ENCODE data around the gene HNRNPR.

Gene HNRNPR

DNA sequence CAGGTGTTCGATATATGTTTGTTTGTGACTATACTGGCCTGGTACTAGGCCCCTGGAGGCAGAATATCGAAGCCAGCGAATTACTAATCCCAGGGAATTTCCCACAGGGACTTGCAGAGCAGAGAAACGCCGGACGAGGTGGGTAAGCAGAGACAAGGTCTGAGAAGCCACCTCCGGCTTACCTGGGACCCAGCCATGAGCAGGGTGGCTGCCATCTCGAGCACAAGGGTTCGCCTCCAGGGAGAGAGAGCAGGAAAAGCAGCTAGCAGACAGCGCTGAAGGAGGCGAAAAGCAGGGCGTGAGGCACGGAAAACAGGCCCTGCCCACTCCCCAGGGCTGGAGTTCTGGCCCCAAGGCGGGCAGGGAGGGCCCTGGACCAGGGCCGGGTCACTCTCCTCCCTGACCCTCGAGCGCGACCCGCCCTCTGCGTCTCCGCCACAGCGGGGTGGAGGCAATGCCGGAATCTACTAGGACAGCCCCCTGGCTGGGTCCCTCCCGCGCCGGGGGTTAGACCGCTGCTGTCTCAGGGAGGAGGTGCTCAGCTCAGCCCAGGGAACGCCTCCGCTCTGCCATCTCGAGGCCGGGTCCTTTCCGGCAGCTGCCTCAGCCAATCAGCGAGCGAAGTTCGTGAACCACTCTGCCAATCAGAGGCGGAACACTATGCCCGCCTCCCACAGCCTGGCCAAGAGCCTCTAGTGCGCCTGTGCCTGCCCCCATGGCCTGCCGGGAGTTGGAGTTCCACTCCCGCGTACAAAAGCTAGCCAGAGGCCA lies 23.9 kb upstream of the HNRNPR start:
- peak; percentile 98 for DNase-seq (ENCODE audit: low spot score)
- in situ Hi-C loops (cut with MboI; ENCODE audit: low pct_unique_long_range_greater_than_20kb, low sequenced_read_pairs, unreplicated experiment): no loop called here
- TF ChIP-seq, protein P1, sequence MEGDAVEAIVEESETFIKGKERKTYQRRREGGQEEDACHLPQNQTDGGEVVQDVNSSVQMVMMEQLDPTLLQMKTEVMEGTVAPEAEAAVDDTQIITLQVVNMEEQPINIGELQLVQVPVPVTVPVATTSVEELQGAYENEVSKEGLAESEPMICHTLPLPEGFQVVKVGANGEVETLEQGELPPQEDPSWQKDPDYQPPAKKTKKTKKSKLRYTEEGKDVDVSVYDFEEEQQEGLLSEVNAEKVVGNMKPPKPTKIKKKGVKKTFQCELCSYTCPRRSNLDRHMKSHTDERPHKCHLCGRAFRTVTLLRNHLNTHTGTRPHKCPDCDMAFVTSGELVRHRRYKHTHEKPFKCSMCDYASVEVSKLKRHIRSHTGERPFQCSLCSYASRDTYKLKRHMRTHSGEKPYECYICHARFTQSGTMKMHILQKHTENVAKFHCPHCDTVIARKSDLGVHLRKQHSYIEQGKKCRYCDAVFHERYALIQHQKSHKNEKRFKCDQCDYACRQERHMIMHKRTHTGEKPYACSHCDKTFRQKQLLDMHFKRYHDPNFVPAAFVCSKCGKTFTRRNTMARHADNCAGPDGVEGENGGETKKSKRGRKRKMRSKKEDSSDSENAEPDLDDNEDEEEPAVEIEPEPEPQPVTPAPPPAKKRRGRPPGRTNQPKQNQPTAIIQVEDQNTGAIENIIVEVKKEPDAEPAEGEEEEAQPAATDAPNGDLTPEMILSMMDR (IDR thresholded peaks at IDR 0.05; ENCODE audit: extremely low read depth, insufficient read depth, missing control alignments): no peak

DNA sequence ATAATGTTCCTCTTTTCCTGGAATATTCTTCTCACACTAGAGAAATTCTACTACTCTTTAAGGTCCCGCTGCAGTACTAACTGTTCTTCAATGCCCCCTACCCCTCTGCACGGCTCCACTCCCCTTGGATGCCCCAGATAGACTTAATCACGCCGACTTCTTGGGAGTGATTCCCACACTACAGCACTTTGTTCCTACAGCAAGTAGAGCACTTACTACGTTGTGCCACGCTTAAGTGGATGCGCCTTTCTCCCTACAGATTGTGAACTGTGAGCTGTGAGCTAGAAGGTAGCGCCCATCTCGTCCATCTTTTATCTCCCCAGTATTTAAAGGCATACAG lies 23.3 kb upstream of the HNRNPR start:
- TF ChIP-seq, protein P1 (IDR thresholded peaks at IDR 0.05; ENCODE audit: extremely low read depth, insufficient read depth, missing control alignments): no peak
- DNase-seq (ENCODE audit: low spot score): no peak
- in situ Hi-C loops (cut with MboI; ENCODE audit: low pct_unique_long_range_greater_than_20kb, low sequenced_read_pairs, unreplicated experiment): no loop called here

DNA sequence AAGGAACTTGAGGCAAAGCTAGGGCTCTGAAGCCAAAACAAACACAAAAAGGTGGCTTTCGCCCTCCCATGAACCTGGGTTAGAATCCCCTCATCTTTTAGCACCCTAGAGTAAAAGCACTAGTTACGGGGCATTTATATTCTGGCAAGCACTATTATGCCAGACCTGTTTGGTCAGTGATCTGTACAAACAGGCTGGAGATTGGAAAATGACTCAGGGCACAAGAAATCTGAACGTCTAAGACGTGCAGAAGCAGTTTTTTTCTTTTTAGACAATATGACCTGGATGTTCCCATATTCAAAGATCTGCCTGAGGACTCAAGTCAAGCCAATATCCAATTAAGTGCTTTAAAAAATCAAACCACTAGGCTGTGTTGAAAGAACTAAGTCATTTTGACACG lies 22.5 kb upstream of the HNRNPR start:
- in situ Hi-C loops (cut with MboI; ENCODE audit: low pct_unique_long_range_greater_than_20kb, low sequenced_read_pairs, unreplicated experiment): no loop called here
- DNase-seq (ENCODE audit: low spot score): no peak

GRCh38 chr1:23366146-23366545 lies 22.1 kb upstream of the HNRNPR start:
- TF ChIP-seq, protein P1 (IDR thresholded peaks at IDR 0.05; ENCODE audit: extremely low read depth, insufficient read depth, missing control alignments): no peak
- DNase-seq (ENCODE audit: low spot score): no peak
- in situ Hi-C loops (cut with MboI; ENCODE audit: low pct_unique_long_range_greater_than_20kb, low sequenced_read_pairs, unreplicated experiment): no loop called here

More for the DNA sequence above, 22.5 kb upstream of the HNRNPR start:
- TF ChIP-seq, protein P1 (IDR thresholded peaks at IDR 0.05; ENCODE audit: extremely low read depth, insufficient read depth, missing control alignments): no peak

GRCh38 chr1:23362218-23362713 lies 18.2 kb upstream of the HNRNPR start:
- no peak for DNase-seq (ENCODE audit: low spot score)
- in situ Hi-C loops (cut with MboI; ENCODE audit: low pct_unique_long_range_greater_than_20kb, low sequenced_read_pairs, unreplicated experiment): no loop called here

GRCh38 chr1:23358310-23358875 lies 14.3 kb upstream of the HNRNPR start:
- TF ChIP-seq, protein P1 (IDR thresholded peaks at IDR 0.05; ENCODE audit: extremely low read depth, insufficient read depth, missing control alignments): no peak
- in situ Hi-C loops (cut with MboI; ENCODE audit: low pct_unique_long_range_greater_than_20kb, low sequenced_read_pairs, unreplicated experiment): no loop called here
- DNase-seq (ENCODE audit: low spot score): no peak

More at GRCh38 chr1:23362218-23362713, 18.2 kb upstream of the HNRNPR start:
- TF ChIP-seq, protein P1 (IDR thresholded peaks at IDR 0.05; ENCODE audit: extremely low read depth, insufficient read depth, missing control alignments): no peak
